ENCODE results near the gene ITGBL1.

DNA sequence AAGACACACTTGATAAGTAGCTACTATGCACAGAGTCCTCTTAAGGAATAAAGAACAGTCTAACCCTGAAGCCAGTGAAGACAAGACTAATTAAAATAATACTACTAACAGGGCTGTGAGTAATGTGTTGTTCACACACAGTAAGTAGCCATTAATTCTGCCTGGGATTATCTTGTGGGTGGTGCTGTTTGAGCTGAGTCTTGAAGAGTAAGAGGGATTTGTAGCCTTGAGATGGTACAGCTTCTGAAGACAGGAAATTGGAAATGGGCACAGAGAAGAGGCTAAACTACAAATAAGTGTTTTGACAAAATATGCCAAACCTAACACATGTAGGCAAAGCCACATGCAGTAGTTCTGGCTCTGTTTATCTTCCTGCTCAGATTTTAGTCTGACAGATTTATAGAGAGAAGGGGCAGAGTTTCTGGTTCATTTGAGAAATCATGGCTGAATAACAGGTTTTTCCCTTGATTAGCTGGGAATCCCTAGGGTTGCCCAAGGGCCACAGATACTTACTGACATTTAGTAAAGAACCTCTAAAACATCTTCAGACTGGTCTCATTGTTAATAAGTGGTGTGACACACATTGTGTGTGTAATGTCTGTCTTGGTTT, 38.0 kb downstream of the ITGBL1 start:
- TF ChIP-seq, protein P1, sequence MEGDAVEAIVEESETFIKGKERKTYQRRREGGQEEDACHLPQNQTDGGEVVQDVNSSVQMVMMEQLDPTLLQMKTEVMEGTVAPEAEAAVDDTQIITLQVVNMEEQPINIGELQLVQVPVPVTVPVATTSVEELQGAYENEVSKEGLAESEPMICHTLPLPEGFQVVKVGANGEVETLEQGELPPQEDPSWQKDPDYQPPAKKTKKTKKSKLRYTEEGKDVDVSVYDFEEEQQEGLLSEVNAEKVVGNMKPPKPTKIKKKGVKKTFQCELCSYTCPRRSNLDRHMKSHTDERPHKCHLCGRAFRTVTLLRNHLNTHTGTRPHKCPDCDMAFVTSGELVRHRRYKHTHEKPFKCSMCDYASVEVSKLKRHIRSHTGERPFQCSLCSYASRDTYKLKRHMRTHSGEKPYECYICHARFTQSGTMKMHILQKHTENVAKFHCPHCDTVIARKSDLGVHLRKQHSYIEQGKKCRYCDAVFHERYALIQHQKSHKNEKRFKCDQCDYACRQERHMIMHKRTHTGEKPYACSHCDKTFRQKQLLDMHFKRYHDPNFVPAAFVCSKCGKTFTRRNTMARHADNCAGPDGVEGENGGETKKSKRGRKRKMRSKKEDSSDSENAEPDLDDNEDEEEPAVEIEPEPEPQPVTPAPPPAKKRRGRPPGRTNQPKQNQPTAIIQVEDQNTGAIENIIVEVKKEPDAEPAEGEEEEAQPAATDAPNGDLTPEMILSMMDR (IDR thresholded peaks at IDR 0.05; ENCODE audit: insufficient read depth, low read length, poor library complexity, severe bottlenecking) = no peak
- TF ChIP-seq EZH2phosphoT487 (conservative IDR thresholded peaks at IDR 0.05; ENCODE audit: low read length) = no peak
